NCI-H82 treated with DMSO at 0.1 percent for 48 hours (cell line): ENCODE results near the gene TLL2.

Source experiments
- DNase-seq: peaks from one replicate; lab custom pipeline; 2025; ENCODE audit not compliant: unreplicated experiment; lab: John Stamatoyannopoulos, UW

TLL2 gene

DNA sequence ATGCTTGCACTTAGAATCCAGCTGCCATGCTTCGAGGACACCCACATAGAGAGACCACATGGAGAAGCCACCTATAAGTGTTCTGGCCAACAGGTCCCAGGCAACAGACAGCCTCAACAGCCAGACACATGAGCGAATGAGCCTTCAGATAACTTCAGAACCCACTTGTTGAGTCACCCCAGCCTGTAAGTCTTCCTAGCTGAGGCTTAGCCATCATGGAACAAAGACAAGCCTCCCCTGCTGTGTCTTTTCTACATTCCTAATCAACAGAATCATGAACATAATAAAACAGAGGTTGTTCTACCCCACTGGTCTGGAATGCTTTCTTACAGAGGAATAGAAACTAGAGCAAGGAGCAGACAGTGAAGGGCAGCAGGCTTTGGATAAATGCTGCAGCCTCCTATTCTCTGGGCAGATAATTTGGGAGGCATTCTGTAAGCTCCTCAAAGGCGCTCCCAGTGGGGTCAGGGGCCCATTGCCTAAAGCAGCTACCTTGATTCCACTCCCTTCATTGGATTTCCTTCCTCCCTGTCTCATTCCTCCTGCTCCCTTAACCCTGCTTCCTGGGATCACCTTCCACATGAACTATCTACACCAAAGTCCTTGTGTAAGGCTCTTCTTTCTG lies 4.6 kb downstream of the TLL2 start:
- DNase-seq = no peak

DNA sequence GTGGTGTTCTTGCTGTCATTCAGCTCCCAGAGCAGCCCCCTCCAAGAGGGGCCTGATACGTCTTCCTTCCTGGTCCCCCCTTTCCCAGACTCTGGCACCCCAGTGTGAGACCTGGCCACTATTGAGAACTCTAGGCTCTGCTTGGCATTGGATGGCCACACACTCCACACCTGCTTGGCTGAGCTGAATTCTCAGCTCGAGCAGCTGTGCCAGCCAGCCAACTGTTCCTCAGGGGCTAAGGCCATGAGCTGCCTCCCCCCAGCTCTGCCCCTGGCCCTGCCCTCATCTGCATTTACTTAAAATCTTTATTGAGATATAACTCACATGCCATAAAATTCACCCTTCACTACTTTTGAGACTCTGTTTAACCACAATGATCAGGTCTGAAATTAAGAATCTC lies 6.7 kb downstream of the TLL2 start:
- no peak for DNase-seq

DNA sequence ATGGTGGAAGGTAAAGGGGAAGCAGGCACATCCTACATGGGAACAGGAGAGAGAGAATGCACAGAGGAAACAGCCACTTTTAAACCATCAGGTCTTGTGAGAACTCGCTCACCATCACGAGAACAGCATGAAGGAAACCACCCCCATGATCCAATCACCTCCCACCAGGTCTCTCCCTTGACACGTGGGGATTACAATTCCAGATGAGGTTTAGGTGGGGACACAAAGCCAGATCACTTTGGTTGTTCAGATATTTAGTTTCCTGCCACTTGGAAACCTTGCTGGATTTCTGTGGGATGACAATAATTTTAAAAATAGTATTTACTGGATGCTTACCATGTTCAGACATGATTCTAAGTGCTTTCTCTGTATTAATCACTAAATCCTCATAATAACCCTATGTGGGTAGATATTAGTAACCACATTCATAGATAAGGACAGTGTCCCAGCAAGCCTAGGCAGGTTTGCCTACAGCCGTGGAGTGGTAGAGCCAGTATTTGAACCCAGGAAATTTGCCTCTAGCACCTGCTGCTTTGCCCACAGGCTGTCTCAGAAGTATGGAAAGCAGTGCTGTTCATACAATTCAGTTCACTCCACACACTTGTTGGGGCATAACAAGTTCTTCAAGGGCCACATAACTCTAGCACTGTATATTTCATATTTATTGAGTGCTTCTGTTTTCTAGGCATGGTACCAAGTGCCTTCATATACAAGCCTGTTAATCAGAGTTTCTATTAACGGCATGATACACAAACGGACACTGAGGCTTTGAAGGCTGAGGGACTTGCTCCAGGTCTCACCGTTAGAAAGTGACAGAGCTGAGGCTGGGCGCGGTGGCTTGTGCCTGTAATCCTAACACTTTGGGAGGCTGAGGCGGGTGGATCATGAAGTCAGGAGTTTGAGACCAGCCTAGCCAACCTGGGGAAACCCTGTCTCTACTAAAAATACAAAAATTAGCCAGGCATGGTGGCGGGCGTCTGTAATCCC lies 8.3 kb downstream of the TLL2 start:
- DNase-seq = no peak

DNA sequence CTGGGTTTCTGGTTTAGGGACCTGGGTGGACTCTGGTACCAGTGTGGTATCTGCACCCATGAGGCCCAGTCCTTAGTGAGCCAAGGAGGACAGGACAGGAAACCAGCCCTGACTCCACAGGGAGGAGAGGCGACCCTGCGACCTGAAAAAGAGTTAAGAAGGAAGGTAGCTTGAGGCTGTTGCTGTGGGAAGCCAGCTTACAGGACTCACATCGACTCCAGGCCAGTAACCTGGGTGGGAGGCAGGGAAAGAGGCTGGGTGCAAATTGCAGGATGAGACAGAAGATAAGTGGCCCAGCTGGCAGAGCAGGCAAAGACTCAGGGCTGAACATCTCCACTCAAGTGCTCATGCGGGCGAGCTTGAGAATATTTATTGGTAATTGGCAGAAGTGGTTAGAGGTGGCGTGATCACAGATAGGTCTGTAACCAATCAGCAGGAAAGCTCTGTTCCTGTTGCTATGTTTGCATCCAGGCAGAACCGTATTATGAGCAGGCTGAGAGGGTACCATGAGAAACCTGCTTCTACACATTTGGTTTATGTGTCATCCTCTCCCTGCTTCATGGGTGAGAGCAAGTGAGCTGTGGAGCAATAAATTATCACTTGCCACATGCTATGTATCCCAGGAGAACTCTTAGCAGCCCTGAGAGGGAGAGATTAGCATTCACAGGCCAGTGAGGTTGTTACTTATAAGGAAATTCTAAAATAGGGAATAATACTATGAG lies 11.0 kb downstream of the TLL2 start:
- DNase-seq = no peak

DNA sequence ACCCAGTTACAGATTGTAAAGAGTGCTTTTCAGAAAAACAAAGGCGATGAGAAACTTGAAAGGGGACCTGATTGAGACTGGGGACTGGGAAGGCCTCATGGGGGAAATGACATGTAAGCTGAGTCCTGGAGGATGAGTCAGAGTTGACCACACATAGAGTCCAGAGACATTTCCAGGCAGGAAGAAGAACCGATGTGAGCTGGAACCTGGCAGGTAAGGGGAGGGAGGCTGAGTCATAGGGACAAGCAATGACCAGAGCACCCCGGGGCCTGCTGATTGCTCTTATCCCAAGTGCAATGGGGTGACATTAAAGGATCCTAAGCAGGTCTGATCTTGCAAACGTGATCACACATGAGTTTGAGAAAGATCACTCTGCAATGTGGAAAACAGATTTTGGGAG lies 11.7 kb downstream of the TLL2 start:
- DNase-seq = no peak

DNA sequence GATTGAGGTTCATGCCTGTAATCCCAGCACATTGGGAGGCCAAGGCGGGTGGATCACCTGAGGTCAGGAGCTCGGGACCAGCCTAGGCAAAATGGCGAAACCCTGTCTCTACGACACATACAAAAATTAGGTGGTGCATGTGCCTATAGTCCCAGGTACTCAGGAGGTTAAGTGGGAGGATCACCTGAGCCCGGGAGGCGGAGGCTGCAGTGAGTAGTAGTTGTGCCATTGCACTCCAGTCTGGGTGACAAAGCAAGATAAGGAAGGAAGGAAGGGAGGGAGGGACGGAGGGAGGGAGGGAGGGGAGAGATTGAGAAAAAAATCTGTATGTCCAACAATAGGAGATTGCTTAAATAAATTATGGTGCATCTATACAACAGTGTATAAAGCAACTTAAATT lies 13.2 kb downstream of the TLL2 start:
- DNase-seq = no peak

DNA sequence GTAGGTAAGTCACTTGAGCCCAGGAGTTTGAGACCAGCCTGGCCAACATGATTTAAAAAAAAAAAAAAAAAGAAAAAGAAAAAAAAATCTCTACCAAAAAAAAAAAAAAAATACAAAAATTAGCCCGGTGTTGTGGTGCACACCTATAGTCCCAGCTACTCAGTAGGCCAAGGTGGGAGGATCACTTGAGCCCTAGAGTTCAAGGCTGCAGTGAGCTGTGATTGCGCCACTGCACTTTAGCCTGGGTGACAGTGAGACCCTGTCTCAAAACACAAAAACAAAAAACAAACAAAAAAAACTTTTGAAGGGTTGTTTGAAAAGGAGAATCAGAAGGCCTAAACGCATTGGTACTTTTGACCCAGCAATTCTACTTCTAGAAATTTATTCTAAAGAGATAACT lies 13.7 kb downstream of the TLL2 start:
- DNase-seq = no peak

DNA sequence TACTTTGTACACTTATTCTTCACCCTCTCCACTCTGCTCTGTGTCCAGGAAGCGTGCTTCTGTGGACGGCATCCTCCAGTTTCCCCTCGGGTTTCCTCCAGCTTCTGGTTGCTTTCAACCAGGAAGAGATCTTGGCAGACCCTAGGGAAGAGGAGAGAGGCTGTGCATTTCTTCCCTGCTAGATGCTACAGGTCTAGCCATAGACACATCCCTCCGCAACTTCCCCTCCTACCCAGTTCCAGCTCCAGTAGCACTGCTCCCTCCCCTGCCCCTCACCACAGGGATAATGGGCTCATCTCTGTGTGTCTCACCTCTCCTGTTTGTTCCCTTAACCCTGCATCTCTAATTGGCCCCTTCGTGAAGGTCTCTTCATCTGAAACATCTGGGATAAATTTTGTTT lies 16.3 kb downstream of the TLL2 start:
- no peak for DNase-seq

DNA sequence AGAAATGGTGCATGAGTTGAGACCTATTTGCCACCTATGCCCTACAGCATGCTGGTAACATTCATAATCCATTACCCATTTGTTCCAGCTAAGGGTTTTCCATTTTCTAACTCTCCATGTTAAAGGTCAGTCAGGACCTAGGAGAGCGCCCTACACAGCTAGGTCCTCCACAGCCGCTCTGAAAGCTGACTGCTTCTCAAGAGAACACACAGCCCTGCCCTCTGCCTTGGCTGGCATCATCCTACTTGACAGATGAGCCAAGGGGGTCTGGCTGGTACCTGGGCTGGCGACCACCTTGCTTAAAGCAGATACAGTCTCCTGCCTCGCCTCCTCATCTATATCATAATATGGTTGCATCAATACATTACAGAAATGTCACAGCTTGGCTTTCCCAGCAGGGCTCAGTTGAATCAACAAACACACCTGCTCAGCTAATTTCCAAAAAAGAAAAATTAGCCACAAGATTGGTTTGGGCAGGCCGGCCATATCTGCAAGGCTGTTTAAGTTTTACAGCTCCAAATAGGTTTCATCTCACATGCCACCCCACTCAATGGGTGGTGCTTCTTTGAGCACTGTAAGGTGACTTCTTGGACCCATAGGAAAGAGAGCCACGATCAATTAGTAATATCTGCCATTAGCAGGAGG lies 17.3 kb downstream of the TLL2 start:
- DNase-seq = no peak

DNA sequence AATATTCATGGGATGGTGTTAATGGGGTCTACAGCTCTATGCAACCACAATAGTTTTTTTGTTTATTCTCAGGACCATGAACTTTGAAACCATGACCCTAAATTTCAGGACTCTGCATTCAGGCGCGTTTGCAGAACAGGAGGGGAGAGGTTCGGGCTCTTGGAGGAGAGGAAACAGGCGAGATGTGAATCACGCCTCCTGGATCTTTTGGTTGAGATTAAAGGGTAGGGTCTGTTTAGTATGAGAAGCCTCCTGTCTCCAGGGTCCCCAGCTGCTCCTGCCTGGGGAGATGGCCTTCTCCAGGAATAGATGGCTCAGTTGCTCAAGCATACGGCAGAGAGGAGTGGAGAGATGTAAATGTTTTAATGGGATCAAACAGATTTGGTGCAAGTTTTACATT lies 18.2 kb downstream of the TLL2 start:
- no peak for DNase-seq

DNA sequence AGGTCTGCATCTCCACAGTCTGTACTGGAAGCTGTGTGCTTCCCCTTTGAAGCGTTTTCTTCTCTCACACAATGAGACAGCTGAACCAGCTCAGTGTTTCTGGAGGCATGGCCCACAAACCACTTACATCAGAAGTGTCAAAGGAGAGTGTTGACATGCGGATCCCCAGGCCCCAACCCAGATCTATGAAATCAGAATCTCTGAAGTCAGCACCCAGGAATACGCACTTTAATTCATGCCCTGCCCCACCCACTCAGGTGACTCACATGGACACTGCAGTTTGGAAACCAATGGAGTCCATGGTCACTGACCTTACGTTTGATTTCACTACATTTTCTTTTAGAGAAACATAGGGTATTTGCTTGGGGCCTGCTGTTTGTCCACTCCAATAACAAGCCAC lies 19.0 kb downstream of the TLL2 start:
- no peak for DNase-seq

DNA sequence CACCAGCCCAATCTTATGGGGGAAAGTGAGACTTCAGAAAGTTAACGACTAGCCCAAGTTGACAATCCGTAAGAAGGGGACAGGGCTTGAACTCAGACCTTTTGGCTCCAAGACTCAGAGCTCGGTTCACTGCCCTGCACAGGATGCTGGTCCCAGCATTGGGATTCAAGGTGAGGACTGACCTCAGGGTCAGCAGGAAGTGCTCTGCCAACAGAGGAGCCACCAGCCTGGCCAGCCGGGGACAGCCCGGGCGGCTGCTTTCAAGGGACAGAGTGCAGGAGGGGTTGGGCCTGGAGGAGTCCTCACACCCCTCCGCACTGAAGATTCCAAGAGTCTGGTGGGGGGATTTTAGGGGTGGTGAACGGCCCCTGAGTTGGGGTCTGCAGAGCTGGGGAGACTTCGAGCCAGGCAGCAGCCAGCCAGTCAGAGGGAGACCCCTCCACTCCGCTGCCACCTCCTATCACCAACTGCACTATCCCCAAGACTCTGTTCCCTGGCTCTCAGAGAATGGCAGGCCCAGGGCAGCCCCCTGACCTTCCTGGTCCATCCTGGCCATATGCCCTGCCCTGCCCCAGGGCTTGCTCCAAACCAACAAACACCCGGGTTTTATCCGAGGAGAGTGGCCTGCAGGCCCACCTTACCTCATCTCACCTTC lies 19.7 kb downstream of the TLL2 start:
- DNase-seq = no peak

DNA sequence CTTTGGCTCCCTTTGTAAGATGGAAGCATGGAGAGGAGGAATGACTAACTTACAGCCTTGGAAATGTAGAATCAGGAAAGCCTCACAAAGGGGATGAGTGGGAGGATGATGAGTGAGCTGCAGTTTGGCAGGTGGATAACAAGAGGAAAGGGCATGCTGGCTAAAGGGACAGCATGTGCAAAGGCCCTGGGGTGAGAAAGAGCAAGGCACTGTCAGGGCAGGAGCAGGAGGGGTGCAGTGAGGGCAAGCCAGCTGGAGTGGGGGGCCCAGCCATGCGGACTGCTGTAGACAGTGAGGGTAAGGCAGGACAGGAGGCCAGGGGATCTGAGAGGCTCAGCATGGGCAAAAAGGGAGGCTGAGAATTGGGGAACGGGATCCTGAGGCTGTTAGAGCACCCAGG lies 20.5 kb downstream of the TLL2 start:
- DNase-seq = no peak

DNA sequence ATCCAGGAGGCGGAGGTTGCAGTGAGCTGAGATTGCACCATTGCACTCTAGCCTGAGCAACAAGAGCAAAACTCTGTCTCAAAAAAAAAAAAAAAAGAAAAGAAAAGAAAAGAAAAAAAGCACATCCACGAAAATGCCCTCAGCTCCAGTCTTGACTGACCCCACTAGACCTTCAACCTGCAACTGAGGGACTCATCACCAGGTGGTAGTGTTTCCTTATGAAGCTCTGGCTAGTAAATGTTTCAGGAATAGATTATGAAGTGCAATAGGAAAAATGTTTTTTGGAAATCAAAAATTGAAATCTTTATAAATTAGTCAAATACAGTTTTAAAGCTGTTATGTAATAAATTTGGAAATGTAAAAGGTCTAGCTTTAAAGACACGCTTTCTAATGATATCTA lies 22.4 kb downstream of the TLL2 start:
- DNase-seq = no peak

DNA sequence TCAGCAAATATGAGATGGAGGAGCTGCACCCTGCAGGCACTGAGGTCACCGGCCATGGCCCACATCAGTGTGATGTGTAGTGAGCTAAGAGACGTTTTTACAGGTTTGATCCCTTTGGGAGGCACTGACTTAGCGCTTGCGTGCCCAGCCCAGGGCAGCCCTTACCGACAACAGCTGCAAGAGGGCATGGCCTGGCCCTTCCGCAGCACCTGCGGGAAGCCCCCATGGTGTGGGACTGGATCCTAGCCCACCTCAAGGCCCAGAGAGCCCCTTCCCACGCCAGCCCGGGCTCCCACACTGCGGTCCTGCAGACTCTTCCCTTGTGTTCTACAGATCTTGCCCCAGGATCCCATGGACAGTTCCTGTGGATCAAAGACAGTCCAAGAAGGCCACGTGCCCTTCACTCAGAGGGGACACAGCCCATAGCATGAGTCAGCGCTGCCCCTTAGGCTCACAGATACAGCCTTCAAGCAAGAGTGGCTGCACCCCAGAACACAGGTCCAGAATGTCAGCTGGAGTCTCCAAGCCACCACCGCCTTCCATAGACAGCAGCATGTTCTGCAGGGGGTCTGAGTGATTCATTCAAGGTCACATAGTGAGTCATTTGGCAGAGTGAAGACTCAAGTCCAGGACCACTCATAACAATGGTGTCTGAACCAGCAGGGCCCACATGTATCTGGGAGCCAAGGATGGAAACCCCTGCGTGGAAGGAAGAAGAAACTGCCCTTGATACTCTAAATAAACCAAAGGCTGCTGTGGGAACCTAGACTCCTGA lies 25.4 kb downstream of the TLL2 start:
- DNase-seq = no peak

DNA sequence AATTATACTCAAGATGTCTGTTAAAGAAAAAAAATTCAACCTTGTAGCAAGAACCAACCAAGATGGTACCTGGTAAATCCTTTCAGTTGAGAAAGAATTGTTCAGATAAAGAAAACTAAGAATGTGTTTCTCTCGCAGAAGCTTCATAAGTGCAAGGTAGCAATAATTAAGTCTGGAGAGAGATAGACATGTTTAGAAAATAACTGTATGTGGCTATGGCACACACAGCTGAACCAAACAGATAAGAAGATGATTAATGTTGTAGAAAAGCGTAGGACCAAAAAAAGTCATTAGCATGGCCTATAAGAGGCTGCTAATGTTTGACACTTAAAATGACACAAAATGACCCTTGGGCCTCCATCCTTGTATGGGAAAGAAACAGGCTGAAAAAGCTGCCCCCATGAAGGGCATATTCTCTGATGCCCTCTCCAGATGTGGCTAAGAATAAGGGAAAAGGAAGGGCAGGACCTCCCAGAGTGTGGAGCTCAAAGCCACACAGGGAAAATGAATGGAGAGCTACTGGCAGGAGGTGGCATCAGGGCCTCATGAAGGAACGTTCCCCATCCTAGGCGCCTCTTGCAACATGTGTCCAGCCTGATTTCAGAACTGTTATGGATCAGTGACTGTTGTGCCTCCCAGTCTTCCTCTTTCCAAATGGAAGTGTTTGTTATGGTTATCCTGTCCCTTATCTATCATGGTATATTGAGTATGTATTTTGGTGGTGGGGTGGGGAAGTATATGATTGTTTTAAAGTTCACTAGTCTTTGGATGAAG lies 30.7 kb downstream of the TLL2 start:
- no peak for DNase-seq

DNA sequence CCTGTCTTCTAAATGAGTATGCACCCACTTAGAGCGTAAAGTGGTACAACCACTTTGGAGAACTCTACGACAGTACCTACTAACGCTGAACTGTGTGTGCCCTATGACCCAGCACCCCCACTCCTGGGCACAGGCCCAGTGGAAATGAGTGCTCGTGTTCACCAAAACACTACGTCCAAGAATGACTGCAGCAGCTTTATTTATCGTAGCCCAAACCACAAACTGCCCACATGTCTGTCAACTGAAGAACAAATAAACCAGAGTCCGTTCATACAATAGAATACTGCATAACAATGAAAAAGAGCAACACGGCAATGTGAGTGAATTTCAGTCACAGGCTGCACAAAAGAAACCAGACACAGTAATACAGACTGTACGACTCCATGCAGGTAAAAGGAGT lies 35.4 kb downstream of the TLL2 start:
- DNase-seq = no peak

DNA sequence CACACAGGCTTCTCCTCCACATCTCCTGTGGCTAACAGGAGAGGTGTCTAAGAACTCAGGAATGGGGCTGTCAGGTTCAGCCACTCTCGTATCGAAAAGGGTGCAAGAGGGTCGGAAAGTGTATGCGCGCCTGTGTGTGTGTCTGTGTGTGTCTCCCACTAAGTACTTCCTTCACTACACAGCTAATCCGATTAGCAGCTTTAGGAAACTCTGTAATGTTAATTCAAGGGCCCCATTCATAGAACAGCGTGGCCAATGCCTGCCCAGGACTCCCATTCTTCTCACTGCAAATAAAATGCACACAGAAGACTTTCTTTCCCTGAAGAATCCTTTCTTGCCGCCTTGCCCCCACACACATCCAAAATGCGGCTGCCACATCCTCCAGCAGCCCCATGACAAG lies 39.9 kb downstream of the TLL2 start:
- peak; percentile 55 for DNase-seq

DNA sequence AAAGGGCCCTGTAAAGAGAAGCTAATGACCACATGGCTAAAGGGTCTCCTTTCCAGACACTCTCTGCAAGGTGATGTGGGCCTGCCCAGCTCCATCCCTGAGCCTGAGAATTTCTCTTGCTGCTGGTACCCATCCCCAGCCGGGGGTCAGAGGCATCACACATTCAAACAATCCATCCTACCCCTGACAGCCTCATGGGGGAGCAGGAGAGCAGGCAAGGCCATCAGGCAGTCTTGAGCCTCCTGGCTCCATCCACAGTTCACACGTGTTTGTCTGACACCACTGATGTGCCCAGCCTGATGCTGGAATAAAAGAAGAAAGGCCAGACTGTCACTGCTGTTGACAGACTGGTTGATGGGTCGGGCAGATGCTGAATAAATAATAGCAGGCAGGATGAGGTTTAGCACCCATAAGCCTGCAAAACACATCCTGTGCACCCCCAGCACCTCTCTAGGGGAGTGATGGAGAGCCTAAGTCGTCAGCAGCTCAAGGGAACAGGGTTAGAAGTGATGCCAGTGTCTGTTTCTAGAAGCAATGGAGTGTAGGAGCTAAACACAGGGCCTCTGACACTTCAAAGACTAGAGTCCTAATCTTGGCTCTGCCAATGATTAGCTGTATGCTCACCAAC lies 43.5 kb downstream of the TLL2 start:
- peak; percentile 1 for DNase-seq
